ENCODE results near the gene SLC44A5. TPM values are rescaled to one million over a fixed set of nuclear protein-coding genes. Genes with fewer than 3 reads are reported as not detected.
A peak's percentile ranks its signal among the peaks of the same experiment; 100 is the strongest.

The SLC44A5 gene
- total and polyA plus RNA-seq, 8 donors, result 0.12 to 6.7 (median 3.9) TPM; not detected in 3

- intact Hi-C loops (cut with DNase I; ENCODE audit: low total_unique reads), result no loop called here
- Histone ChIP-seq H3K4me3 (peak overlapping the region; percentile 50 to 64 (median 56)), H3K9me3 (peaks cover 0 to 6% (median 0%) of the 10 kb centered on the region in 4 donors), H3K36me3 (no peaks in the 10 kb centered on the region), H3K27me3 (peaks cover 0 to 81% (median 42%) of the 10 kb centered on the region in 3 donors), H3K4me1 (peaks cover 26 to 32% (median 29%) of the 10 kb centered on the region in 4 donors), H3K27ac (no peak overlapping the region)
- 1 to 2% (median 1%) methylated on average over 23 to 72 of the region's 72 CpGs for WGBS, 5 donors
- TF ChIP-seq POLR2AphosphoS5 (IDR thresholded peaks at IDR 0.05), result no peak
- TF ChIP-seq CTCF (IDR thresholded peaks at IDR 0.05), result no peak
- no peak for TF ChIP-seq EP300 (IDR thresholded peaks at IDR 0.05)
- TF ChIP-seq POLR2A (IDR thresholded peaks at IDR 0.05), result no peak
- DNase-seq, result peak; percentile 28 to 85
These were observed 4.9 kb upstream of the SLC44A5 start for GRCh38 chr1:75615613-75616435.

- WGBS, 5 donors, result 4 to 6% (median 5%) methylated on average over 8 of the region's 8 CpGs
- intact Hi-C loops (cut with DNase I; ENCODE audit: low total_unique reads), result no loop called here
These were observed 3.5 kb upstream of the SLC44A5 start for GRCh38 chr1:75614399-75614756.

GRCh38 chr1:75613916-75614315 lies 3.0 kb upstream of the SLC44A5 start:
- intact Hi-C loops (cut with DNase I; ENCODE audit: low total_unique reads), result no loop called here
- Histone ChIP-seq H3K27me3 (peaks cover 0 to 78% (median 42%) of the 10 kb centered on the region in 3 donors), H3K36me3 (no peaks in the 10 kb centered on the region), H3K4me1 (peaks cover 26 to 32% (median 29%) of the 10 kb centered on the region in 4 donors), H3K9me3 (no peaks in the 10 kb centered on the region), H3K4me3 (no peak overlapping the region), H3K27ac (no peak overlapping the region)
- TF ChIP-seq EP300 (IDR thresholded peaks at IDR 0.05) (no peak), POLR2AphosphoS5 (IDR thresholded peaks at IDR 0.05) (no peak), POLR2A (IDR thresholded peaks at IDR 0.05) (no peak), CTCF (IDR thresholded peaks at IDR 0.05) (no peak)
- no peak for DNase-seq
- 56 to 67% (median 65%) methylated on average over 5 of the region's 5 CpGs for WGBS, 5 donors

More at GRCh38 chr1:75614399-75614756, 3.5 kb upstream of the SLC44A5 start:
- Histone ChIP-seq H3K27ac (no peak overlapping the region), H3K9me3 (no peaks in the 10 kb centered on the region), H3K36me3 (no peaks in the 10 kb centered on the region), H3K4me1 (peaks cover 26 to 32% (median 29%) of the 10 kb centered on the region in 4 donors), H3K4me3 (peak overlapping the region; percentile 50 to 64 (median 56)), H3K27me3 (peaks cover 0 to 82% (median 42%) of the 10 kb centered on the region in 3 donors)
- TF ChIP-seq EP300 (IDR thresholded peaks at IDR 0.05), result no peak
- TF ChIP-seq CTCF (IDR thresholded peaks at IDR 0.05), result no peak
- TF ChIP-seq POLR2A (IDR thresholded peaks at IDR 0.05), result no peak
- no peak for TF ChIP-seq POLR2AphosphoS5 (IDR thresholded peaks at IDR 0.05)
- DNase-seq, result no peak

GRCh38 chr1:75612976-75613375 lies 2.1 kb upstream of the SLC44A5 start:
- no peaks in the 10 kb centered on the region for H3K36me3 ChIP-seq
- H3K27me3 ChIP-seq, result peaks cover 0 to 69% (median 42%) of the 10 kb centered on the region in 3 donors
- 76 to 87% (median 83%) methylated on average over 3 of the region's 3 CpGs for WGBS, 5 donors

More at GRCh38 chr1:75612976-75613375, 2.1 kb upstream of the SLC44A5 start:
- no peak for DNase-seq
- TF ChIP-seq POLR2AphosphoS5 (IDR thresholded peaks at IDR 0.05), result no peak
- no peak for TF ChIP-seq POLR2A (IDR thresholded peaks at IDR 0.05)
- TF ChIP-seq CTCF (IDR thresholded peaks at IDR 0.05), result no peak
- TF ChIP-seq EP300 (IDR thresholded peaks at IDR 0.05), result no peak
- no peak overlapping the region for H3K4me3 ChIP-seq
- intact Hi-C loops (cut with DNase I; ENCODE audit: low total_unique reads), result no loop called here
- H3K27ac ChIP-seq, result no peak overlapping the region
- H3K4me1 ChIP-seq, result peaks cover 26 to 32% (median 29%) of the 10 kb centered on the region in 4 donors
- H3K9me3 ChIP-seq, result no peaks in the 10 kb centered on the region

All from stomach (tissue), 9 donors.